Fibroblast of lung (primary cell): ENCODE results near the gene MOCS3. TPM values are rescaled to one million over a fixed set of nuclear protein-coding genes. Genes with fewer than 3 reads are reported as not detected.
A peak's percentile ranks its signal among the peaks of the same experiment; 100 is the strongest.

ENCODE experiments used
- DNase-seq, 2 donors: peaks; one replicate each; pipeline versions ENCODE4 v3.0.0 to v3.0.0-alpha.2; 2010; ENCODE audit warnings: low read depth in 2 of 2
- H2AFZ ChIP-seq: 2 replicates; pipeline ENCODE4 v1.5.1; 2012; ENCODE audit warnings: low read length, control low read depth, inconsistent platforms
- H3K27ac ChIP-seq: 2 replicates; pipeline ENCODE4 v1.5.1; 2011; ENCODE audit warnings: low read length, control low read depth; ENCODE audit not compliant: insufficient read depth
- H3K27me3 ChIP-seq: 2 replicates; pipeline ENCODE4 v1.5.1; 2011; ENCODE audit warnings: mild to moderate bottlenecking, low read length; ENCODE audit not compliant: control insufficient read depth, insufficient read depth
- H3K36me3 ChIP-seq: 2 replicates; pipeline ENCODE4 v1.5.1; 2011; ENCODE audit warnings: low read length; ENCODE audit not compliant: control insufficient read depth, insufficient read depth
- H3K4me1 ChIP-seq: 2 replicates; pipeline ENCODE4 v1.5.1; 2011; ENCODE audit warnings: low read length; ENCODE audit not compliant: control insufficient read depth, insufficient read depth; ENCODE audit errors: extremely low read depth
- H3K4me2 ChIP-seq: 2 replicates; pipeline ENCODE4 v1.5.1; 2011; ENCODE audit warnings: low read length, control low read depth; ENCODE audit not compliant: insufficient read depth; ENCODE audit errors: extremely low read depth
- H3K4me3 ChIP-seq, 4 experiments: fragments of 200-600 bp in 1 of 4; sonication (generic) in 1 of 4; replicated peaks in 1 of 4; 2 replicates each; pipeline ENCODE4 v1.5.1; 2011 to 2016; ENCODE audit warnings: low read length in 4 of 4, low read depth in 3 of 4, mild to moderate bottlenecking in 3 of 4, control low read depth in 2 of 4, inconsistent platforms in 1 of 4, mixed read lengths in 1 of 4; ENCODE audit not compliant: insufficient read depth in 1 of 4; ENCODE audit errors: control extremely low read depth in 1 of 4
- H3K79me2 ChIP-seq: 2 replicates; pipeline ENCODE4 v1.5.1; 2012; ENCODE audit warnings: mild to moderate bottlenecking, low read length, inconsistent platforms; ENCODE audit not compliant: control insufficient read depth, insufficient read depth
- H3K9ac ChIP-seq: 2 replicates; pipeline ENCODE4 v1.5.1; 2011; ENCODE audit warnings: mild to moderate bottlenecking, low read length, control low read depth; ENCODE audit not compliant: insufficient read depth
- H3K9me3 ChIP-seq: 2 replicates; pipeline ENCODE4 v1.5.1; 2012; ENCODE audit warnings: low read depth, low read length; ENCODE audit not compliant: control insufficient read depth, insufficient read depth
- H4K20me1 ChIP-seq: 2 replicates; pipeline ENCODE4 v1.5.1; 2011; ENCODE audit warnings: low read length; ENCODE audit not compliant: control insufficient read depth, insufficient read depth; ENCODE audit errors: extremely low read depth
- EZH2 ChIP-seq: IDR thresholded peaks from 2 replicates; pipeline ENCODE4 v1.5.1; 2012; ENCODE audit warnings: low read length, control low read depth, mild to moderate bottlenecking; ENCODE audit errors: missing control alignments
- polyA plus RNA-seq, 2 donors: library from polyadenylated mRNA; depleted of rRNA in 1 of 2; stranded (reverse) in 1 of 2; unstranded in 1 of 2; fragments of >200 nt; gene quantifications; 2 replicates each; pipeline ENCODE4 v1.2.1, GENCODE V29; 2011 to 2012; ENCODE audit warnings: missing spikeins in 1 of 2
- total RNA-seq: library from RNA; depleted of rRNA; stranded (reverse); fragments of >200 nt; gene quantifications from 2 replicates; pipeline ENCODE4 v1.2.1, GENCODE V29; 2014
- TF ChIP-seq, protein P1 (sequence below), 2 donors: IDR thresholded peaks in 1 of 2; conservative IDR thresholded peaks in 1 of 2; 1 replicate in 1 of 2; 2 replicates in 1 of 2; pipeline ENCODE4 v1.5.1; 2011 to 2012; ENCODE audit warnings: low read length in 2 of 2, control low read depth in 1 of 2, inconsistent platforms in 1 of 2, low read depth in 1 of 2, mild to moderate bottlenecking in 1 of 2

The MOCS3 gene
- total and polyA plus RNA-seq, 2 donors (not counting 1 experiment from before 2014, with no cell fraction given) = 3.7 to 10.1 TPM

DNA sequence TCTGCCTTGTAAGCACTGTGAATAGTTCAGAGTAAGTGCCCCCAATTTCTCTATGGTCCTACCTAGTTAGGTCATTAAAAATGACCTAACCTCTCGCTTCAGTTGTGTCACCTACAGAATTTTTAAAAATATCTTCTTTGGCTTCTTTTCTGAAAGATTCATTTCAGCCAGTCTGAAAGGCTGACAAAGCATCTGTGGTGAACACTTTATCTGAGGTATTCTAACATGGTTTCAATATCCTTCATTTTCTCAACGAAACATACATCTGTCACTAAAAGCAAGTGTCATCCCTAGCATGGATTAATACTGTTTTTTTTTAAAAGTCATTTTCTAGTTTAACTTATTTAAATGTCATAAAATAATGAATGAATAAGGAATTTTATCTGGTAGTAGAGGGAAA, 5.4 kb upstream of the MOCS3 start:
- Histone ChIP-seq H3K9me3 (no peaks in the 10 kb centered on the region), H3K4me1 (no peaks in the 10 kb centered on the region), H3K79me2 (peaks cover 57% of the 10 kb centered on the region), H3K4me3 (no peak overlapping the region), H4K20me1 (no peaks in the 10 kb centered on the region), H3K27ac (no peak overlapping the region), H2AFZ (no peak overlapping the region), H3K36me3 (peaks cover 3% of the 10 kb centered on the region), H3K27me3 (no peaks in the 10 kb centered on the region), H3K9ac (no peak overlapping the region), H3K4me2 (no peak overlapping the region)
- TF ChIP-seq EZH2 = no peak
- TF ChIP-seq, protein P1, sequence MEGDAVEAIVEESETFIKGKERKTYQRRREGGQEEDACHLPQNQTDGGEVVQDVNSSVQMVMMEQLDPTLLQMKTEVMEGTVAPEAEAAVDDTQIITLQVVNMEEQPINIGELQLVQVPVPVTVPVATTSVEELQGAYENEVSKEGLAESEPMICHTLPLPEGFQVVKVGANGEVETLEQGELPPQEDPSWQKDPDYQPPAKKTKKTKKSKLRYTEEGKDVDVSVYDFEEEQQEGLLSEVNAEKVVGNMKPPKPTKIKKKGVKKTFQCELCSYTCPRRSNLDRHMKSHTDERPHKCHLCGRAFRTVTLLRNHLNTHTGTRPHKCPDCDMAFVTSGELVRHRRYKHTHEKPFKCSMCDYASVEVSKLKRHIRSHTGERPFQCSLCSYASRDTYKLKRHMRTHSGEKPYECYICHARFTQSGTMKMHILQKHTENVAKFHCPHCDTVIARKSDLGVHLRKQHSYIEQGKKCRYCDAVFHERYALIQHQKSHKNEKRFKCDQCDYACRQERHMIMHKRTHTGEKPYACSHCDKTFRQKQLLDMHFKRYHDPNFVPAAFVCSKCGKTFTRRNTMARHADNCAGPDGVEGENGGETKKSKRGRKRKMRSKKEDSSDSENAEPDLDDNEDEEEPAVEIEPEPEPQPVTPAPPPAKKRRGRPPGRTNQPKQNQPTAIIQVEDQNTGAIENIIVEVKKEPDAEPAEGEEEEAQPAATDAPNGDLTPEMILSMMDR (conservative IDR thresholded peaks at IDR 0.05 in 1 of 2, IDR thresholded peaks at IDR 0.05 in 1 of 2; ENCODE audit: low read depth in 1 of 2, low read length in 2 of 2) = no peak
- no peak for DNase-seq

DNA sequence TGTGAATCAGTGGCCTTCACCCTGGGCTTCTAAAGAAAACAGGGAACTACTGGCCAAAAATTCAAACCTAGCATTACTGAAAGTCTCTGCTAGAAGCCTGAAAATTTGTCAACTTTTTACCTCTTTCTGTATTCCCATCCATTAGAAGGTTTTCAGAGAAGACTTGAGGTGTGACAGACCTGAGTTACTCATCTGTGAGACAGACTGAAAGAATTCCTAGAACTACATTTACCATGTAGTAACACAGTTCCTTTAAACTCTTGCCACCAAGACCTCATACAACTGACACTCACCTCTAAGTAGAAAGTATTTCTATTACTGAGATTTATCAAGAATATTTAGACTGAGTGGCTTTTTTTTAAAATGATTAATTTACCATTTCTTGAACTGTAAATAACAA, 4.8 kb upstream of the MOCS3 start:
- no peak for DNase-seq
- H3K36me3 ChIP-seq = peaks cover 3% of the 10 kb centered on the region

DNA sequence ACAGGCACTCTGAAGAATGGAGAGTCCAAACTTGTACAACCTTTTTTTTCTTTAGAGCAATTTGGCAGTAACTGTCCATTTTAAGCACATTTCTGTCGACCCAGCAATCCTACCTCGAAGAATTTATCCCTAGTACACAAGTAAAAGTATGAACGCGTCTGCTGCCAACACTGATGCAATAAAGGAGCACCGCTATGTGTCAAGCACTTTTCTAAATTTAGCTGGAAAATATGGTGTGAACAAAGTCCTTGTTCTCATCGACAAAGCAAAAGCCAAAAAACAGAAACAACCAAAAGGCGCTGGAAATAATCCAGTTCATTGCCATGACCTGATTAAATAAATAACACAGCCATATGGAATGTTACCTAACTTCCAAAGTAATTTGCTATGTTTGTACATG, 1.3 kb upstream of the MOCS3 start:
- H3K79me2 ChIP-seq = peaks cover 74% of the 10 kb centered on the region
- no peaks in the 10 kb centered on the region for H3K36me3 ChIP-seq
- H4K20me1 ChIP-seq = no peaks in the 10 kb centered on the region
- peak overlapping the region; percentile 55 to 97 (median 84) for H3K4me3 ChIP-seq
- H2AFZ ChIP-seq = no peak overlapping the region
- peak overlapping the region; percentile 44 for H3K4me2 ChIP-seq
- peak; percentile 17 to 49 for DNase-seq
- TF ChIP-seq, protein P1 (conservative IDR thresholded peaks at IDR 0.05 in 1 of 2, IDR thresholded peaks at IDR 0.05 in 1 of 2; ENCODE audit: low read depth in 1 of 2, low read length in 2 of 2) = no peak
- no peak for TF ChIP-seq EZH2
- H3K9me3 ChIP-seq = no peaks in the 10 kb centered on the region
- peak overlapping the region; percentile 93 for H3K27ac ChIP-seq
- H3K9ac ChIP-seq = peak overlapping the region; percentile 97
- peaks cover 3% of the 10 kb centered on the region for H3K4me1 ChIP-seq
- no peaks in the 10 kb centered on the region for H3K27me3 ChIP-seq

More for the DNA sequence above, 4.8 kb upstream of the MOCS3 start:
- no peaks in the 10 kb centered on the region for H3K27me3 ChIP-seq
- H3K4me2 ChIP-seq = no peak overlapping the region
- H2AFZ ChIP-seq = no peak overlapping the region
- H3K79me2 ChIP-seq = peaks cover 60% of the 10 kb centered on the region
- no peaks in the 10 kb centered on the region for H3K9me3 ChIP-seq
- H4K20me1 ChIP-seq = no peaks in the 10 kb centered on the region
- TF ChIP-seq EZH2 = no peak
- TF ChIP-seq, protein P1 (conservative IDR thresholded peaks at IDR 0.05 in 1 of 2, IDR thresholded peaks at IDR 0.05 in 1 of 2; ENCODE audit: low read depth in 1 of 2, low read length in 2 of 2) = no peak
- no peak overlapping the region for H3K9ac ChIP-seq
- H3K27ac ChIP-seq = no peak overlapping the region
- no peak overlapping the region for H3K4me3 ChIP-seq
- no peaks in the 10 kb centered on the region for H3K4me1 ChIP-seq
